ENCODE measurements around the gene HUNK.

DNA sequence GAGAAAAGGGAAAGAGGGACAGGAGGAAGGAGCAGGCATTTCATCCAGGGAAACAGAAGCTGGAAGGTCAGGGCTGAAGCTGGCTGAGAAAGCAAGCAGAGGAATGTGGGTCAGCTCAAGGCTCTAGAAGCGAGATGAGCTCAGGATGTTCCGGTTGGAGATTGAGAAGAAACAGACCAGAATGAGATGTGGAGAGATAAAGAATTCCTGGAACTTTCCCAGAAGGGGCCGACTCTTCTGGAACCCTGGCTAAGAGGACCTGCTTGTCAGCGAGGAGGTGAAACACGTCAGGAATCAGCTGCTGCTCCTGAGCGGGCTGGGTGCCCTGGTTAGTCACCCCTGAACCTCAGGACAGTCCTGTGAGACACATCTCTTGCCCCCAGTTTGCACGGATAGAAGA is 75.9 kb downstream of the HUNK start:
- TF ChIP-seq, protein P1, sequence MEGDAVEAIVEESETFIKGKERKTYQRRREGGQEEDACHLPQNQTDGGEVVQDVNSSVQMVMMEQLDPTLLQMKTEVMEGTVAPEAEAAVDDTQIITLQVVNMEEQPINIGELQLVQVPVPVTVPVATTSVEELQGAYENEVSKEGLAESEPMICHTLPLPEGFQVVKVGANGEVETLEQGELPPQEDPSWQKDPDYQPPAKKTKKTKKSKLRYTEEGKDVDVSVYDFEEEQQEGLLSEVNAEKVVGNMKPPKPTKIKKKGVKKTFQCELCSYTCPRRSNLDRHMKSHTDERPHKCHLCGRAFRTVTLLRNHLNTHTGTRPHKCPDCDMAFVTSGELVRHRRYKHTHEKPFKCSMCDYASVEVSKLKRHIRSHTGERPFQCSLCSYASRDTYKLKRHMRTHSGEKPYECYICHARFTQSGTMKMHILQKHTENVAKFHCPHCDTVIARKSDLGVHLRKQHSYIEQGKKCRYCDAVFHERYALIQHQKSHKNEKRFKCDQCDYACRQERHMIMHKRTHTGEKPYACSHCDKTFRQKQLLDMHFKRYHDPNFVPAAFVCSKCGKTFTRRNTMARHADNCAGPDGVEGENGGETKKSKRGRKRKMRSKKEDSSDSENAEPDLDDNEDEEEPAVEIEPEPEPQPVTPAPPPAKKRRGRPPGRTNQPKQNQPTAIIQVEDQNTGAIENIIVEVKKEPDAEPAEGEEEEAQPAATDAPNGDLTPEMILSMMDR (IDR thresholded peaks at IDR 0.05), result no peak
- no peak for TF ChIP-seq POLR2A (IDR thresholded peaks at IDR 0.05)
